GM20000 (cell line): ENCODE measurements around the gene CAMKMT.

Experiments used
- DNase-seq: peaks from one replicate; pipeline ENCODE4 v3.0.0; 2012; ENCODE audit warnings: low spot score
- CTCF ChIP-seq: IDR thresholded peaks from 2 replicates; pipeline ENCODE4 v1.5.1; 2012; ENCODE audit warnings: mild to moderate bottlenecking, control low read depth; ENCODE audit errors: extremely low read depth, missing control alignments

Gene CAMKMT

GRCh38 chr2:44786045-44786816 lies 424.5 kb downstream of the CAMKMT start:
- TF ChIP-seq CTCF, result no peak
- no peak for DNase-seq

- no peak for DNase-seq
- no peak for TF ChIP-seq CTCF
Measured at GRCh38 chr2:44786817-44787214, 425.1 kb downstream of the CAMKMT start.

DNA sequence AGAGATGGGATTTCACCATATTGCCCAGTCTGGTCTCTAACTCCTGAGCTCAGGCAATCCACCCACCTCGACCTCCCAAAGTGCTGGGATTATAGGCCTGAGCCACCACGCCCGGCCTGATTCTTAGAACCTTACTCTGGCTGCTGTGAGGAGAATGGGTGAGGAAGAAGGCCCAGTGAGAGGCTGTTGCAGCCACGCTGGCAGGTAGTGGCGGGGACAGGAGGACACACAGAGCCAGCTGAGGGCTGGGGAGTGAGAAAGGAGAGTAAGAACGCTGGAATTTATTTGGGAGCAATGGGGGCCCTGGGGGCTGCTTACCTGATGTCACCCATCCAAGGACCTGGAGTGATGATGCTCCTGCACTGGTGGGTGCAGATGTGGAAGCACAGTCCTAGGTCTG lies 425.9 kb downstream of the CAMKMT start:
- no peak for TF ChIP-seq CTCF
- no peak for DNase-seq

DNA sequence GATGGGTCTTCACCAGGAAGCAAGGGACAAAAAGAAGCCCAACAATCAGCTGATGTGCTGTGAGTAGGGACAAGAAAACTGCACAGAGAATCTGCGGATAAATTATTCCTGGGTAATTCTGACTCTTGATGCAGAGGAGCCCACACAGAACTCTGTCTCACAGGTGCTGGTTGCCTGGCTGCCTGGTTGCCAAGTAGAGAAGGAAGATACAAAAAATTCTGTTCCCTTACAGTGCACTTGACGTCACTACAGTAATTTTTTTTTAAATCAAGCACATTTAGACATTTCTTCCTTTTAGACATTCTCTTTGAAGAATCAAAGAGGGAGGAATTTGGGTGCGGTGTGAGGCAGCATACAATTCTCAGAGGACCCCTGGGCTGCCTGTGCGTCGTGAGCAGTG lies 427.7 kb downstream of the CAMKMT start:
- no peak for DNase-seq
- no peak for TF ChIP-seq CTCF

GRCh38 chr2:44789971-44790721 lies 428.4 kb downstream of the CAMKMT start:
- no peak for TF ChIP-seq CTCF
- DNase-seq, result no peak

- no peak for DNase-seq
- TF ChIP-seq CTCF, result no peak
Measured at GRCh38 chr2:44793322-44793870, 431.6 kb downstream of the CAMKMT start.

DNA sequence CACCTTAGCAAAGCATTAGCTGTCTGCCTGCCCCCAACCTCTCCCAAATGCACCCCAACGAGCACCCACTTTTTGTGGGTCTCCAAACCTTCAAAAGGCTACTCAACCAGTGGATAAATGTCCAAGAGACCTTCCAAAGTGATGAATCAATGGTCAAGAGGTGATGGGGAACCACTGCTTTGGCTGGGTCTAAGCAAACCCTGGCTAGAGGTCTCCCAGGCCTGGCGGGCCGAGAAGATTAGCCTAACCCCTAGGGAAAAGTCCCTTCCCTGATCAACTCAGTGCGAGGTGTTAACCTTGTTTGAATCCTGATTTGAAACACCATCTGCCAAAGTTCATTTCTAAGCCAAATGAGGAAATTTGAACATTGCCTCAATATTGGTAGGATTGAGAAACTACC lies 435.0 kb downstream of the CAMKMT start:
- TF ChIP-seq CTCF, result no peak
- no peak for DNase-seq
